Nephron progenitor cell (in vitro differentiated cells): ENCODE results near the gene CAPNS2.

Source experiments
- DNase-seq: peaks from one replicate; pipeline ENCODE4 v3.0.0; 2021
- H3K27ac Mint-ChIP-seq: 2 replicates; pipeline ENCODE4 v1.8.0; 2021; ENCODE audit warnings: mild to moderate bottlenecking, moderate library complexity, mixed read lengths
- H3K27me3 Mint-ChIP-seq: 2 replicates; pipeline ENCODE4 v1.8.0; 2021; ENCODE audit warnings: mild to moderate bottlenecking, low read depth, mixed read lengths; ENCODE audit not compliant: poor library complexity
- H3K36me3 Mint-ChIP-seq: 2 replicates; pipeline ENCODE4 v1.8.0; 2021; ENCODE audit warnings: low read depth, mixed read lengths
- H3K4me1 Mint-ChIP-seq: 2 replicates; pipeline ENCODE4 v1.8.0; 2021; ENCODE audit warnings: mixed read lengths
- H3K4me3 Mint-ChIP-seq: 2 replicates; pipeline ENCODE4 v1.8.0; 2021; ENCODE audit warnings: mild to moderate bottlenecking, moderate library complexity, mixed read lengths
- H3K9me3 Mint-ChIP-seq: 2 replicates; pipeline ENCODE4 v1.8.0; 2021; ENCODE audit warnings: mild to moderate bottlenecking, moderate library complexity, mixed read lengths
- CTCF ChIP-seq: fragments of 200-600 bp; sonication (generic); IDR thresholded peaks from 2 replicates; pipeline ENCODE4 v1.5.0; 2021; ENCODE audit warnings: antibody characterized with exemption

CAPNS2 gene

DNA sequence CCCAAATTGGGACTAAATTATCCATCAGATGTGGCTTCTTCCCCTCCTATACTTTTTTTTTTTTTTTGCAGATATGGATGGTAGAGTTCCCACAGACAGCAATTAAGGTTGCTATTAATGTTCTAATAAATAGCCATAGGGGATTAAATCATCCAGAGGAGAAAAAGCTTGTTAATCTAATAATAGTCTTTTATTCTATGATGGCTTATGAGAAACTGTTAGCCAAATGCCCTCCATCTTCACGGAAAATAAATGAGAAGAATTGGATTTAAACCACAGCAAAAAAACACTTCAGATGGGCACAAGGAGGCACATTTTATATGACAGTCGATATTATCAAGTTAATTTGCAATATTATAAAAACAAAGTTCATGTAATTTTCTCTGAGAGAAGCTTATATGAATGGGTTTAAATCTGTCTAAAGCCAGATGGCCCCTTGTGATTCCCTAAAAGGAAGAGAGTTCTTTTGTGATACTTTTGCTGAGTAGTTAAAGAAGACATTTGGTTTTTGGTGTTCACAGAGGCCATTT, 5.1 kb upstream of the CAPNS2 start:
- H3K4me3 Mint-ChIP-seq, result no peak overlapping the region

GRCh38 chr16:55562936-55563335, 3.5 kb upstream of the CAPNS2 start:
- no peak overlapping the region for H3K27ac Mint-ChIP-seq
- H3K9me3 Mint-ChIP-seq, result no peaks in the 10 kb centered on the region
- H3K36me3 Mint-ChIP-seq, result no peaks in the 10 kb centered on the region
- peaks cover 10% of the 10 kb centered on the region for H3K4me1 Mint-ChIP-seq
- no peaks in the 10 kb centered on the region for H3K27me3 Mint-ChIP-seq
- DNase-seq, result no peak
- TF ChIP-seq CTCF, result no peak
- H3K4me3 Mint-ChIP-seq, result no peak overlapping the region

More for the DNA sequence above, 5.1 kb upstream of the CAPNS2 start:
- no peaks in the 10 kb centered on the region for H3K27me3 Mint-ChIP-seq
- no peaks in the 10 kb centered on the region for H3K9me3 Mint-ChIP-seq
- no peak overlapping the region for H3K27ac Mint-ChIP-seq
- TF ChIP-seq CTCF, result no peak
- DNase-seq, result no peak
- peaks cover 19% of the 10 kb centered on the region for H3K4me1 Mint-ChIP-seq
- H3K36me3 Mint-ChIP-seq, result no peaks in the 10 kb centered on the region

GRCh38 chr16:55563797-55564196, 2.7 kb upstream of the CAPNS2 start:
- Mint-ChIP-seq H3K9me3 (no peaks in the 10 kb centered on the region), H3K4me1 (peaks cover 10% of the 10 kb centered on the region), H3K27ac (no peak overlapping the region), H3K4me3 (no peak overlapping the region), H3K27me3 (no peaks in the 10 kb centered on the region), H3K36me3 (no peaks in the 10 kb centered on the region)
- DNase-seq, result no peak
- no peak for TF ChIP-seq CTCF

GRCh38 chr16:55565086-55565485, 1.4 kb upstream of the CAPNS2 start:
- DNase-seq, result no peak
- TF ChIP-seq CTCF, result no peak
- Mint-ChIP-seq H3K4me3 (no peak overlapping the region), H3K27me3 (no peaks in the 10 kb centered on the region), H3K4me1 (peaks cover 5% of the 10 kb centered on the region), H3K27ac (no peak overlapping the region), H3K36me3 (no peaks in the 10 kb centered on the region), H3K9me3 (no peaks in the 10 kb centered on the region)

GRCh38 chr16:55567382-55567781, 898 bp downstream of the CAPNS2 start:
- H3K4me3 Mint-ChIP-seq, result no peak overlapping the region
- no peaks in the 10 kb centered on the region for H3K36me3 Mint-ChIP-seq
- no peaks in the 10 kb centered on the region for H3K4me1 Mint-ChIP-seq
- H3K27ac Mint-ChIP-seq, result no peak overlapping the region
- no peak for DNase-seq
- H3K9me3 Mint-ChIP-seq, result no peaks in the 10 kb centered on the region
- no peaks in the 10 kb centered on the region for H3K27me3 Mint-ChIP-seq
- TF ChIP-seq CTCF, result no peak

GRCh38 chr16:55568207-55568606, 1.7 kb downstream of the CAPNS2 start:
- no peaks in the 10 kb centered on the region for H3K36me3 Mint-ChIP-seq
- no peak overlapping the region for H3K4me3 Mint-ChIP-seq
- no peaks in the 10 kb centered on the region for H3K27me3 Mint-ChIP-seq
- DNase-seq, result no peak
- H3K27ac Mint-ChIP-seq, result no peak overlapping the region
- H3K9me3 Mint-ChIP-seq, result no peaks in the 10 kb centered on the region
- no peak for TF ChIP-seq CTCF
- H3K4me1 Mint-ChIP-seq, result no peaks in the 10 kb centered on the region
